Body of pancreas (tissue), 4 donors: ENCODE results near the gene SEZ6L2.

ENCODE experiments used
- POLR2A ChIP-seq, 3 donors: fragments of 450-650 bp; IDR thresholded peaks; one replicate each; pipeline ENCODE4 v1.6.1; 2016; ENCODE audit warnings: antibody characterized with exemption in 3 of 3, mild to moderate bottlenecking in 2 of 3
- TF ChIP-seq, protein P1 (sequence below), 7 experiments: fragments of 450-650 bp in 4 of 7; fragments of 200-600 bp in 3 of 7; sonication (generic) in 3 of 7; IDR thresholded peaks; one replicate each; pipeline ENCODE4 v1.5.1; 2016 to 2019; ENCODE audit warnings: antibody characterized with exemption in 7 of 7

GRCh38 chr16:29850998-29851397 is 48.4 kb downstream of the SEZ6L2 start:
- TF ChIP-seq, protein P1, sequence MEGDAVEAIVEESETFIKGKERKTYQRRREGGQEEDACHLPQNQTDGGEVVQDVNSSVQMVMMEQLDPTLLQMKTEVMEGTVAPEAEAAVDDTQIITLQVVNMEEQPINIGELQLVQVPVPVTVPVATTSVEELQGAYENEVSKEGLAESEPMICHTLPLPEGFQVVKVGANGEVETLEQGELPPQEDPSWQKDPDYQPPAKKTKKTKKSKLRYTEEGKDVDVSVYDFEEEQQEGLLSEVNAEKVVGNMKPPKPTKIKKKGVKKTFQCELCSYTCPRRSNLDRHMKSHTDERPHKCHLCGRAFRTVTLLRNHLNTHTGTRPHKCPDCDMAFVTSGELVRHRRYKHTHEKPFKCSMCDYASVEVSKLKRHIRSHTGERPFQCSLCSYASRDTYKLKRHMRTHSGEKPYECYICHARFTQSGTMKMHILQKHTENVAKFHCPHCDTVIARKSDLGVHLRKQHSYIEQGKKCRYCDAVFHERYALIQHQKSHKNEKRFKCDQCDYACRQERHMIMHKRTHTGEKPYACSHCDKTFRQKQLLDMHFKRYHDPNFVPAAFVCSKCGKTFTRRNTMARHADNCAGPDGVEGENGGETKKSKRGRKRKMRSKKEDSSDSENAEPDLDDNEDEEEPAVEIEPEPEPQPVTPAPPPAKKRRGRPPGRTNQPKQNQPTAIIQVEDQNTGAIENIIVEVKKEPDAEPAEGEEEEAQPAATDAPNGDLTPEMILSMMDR (IDR thresholded peaks at IDR 0.05): no peak
- no peak for TF ChIP-seq POLR2A (IDR thresholded peaks at IDR 0.05)
